SK-N-MC (cell line): ENCODE data around the gene BCR.
"Not testable (repeated sequence)": the region's sequence is repeated elsewhere in the genome, so short reads cannot be mapped to it uniquely, and the experiment has no call there.

Experiments used
- DNase-seq: peaks from one replicate; pipeline ENCODE4 v3.0.0-alpha.2; 2011; ENCODE audit warnings: low read depth, low spot score
- H3K27ac ChIP-seq: fragments of 200-600 bp; sonication (generic); 2 replicates; pipeline ENCODE4 v1.5.1; 2016; ENCODE audit warnings: mixed run types
- H3K36me3 ChIP-seq: fragments of 200-600 bp; sonication (generic); 2 replicates; pipeline ENCODE4 v1.6.1; 2017; ENCODE audit warnings: antibody characterized with exemption, low read length, mixed read lengths; ENCODE audit not compliant: insufficient read depth
- H3K4me3 ChIP-seq: fragments of 200-600 bp; sonication (generic); 2 replicates; pipeline ENCODE4 v1.5.1; 2016
- H3K9ac ChIP-seq: fragments of 200-600 bp; sonication (generic); 2 replicates; pipeline ENCODE4 v1.8.0; 2017; ENCODE audit warnings: mixed run types, mixed read lengths; ENCODE audit not compliant: insufficient read length
- H3K9me3 ChIP-seq: fragments of 200-600 bp; sonication (generic); 2 replicates; pipeline ENCODE4 v1.6.1; 2017; ENCODE audit warnings: low read depth, mild to moderate bottlenecking, antibody characterized with exemption, low read length, moderate library complexity, mixed read lengths
- EZH2 ChIP-seq: fragments of 200-600 bp; sonication (generic); IDR thresholded peaks from one replicate; pipeline ENCODE4 v1.6.1; 2017; ENCODE audit warnings: antibody characterized with exemption
- FOXP2 ChIP-seq: optimal IDR thresholded peaks from 2 replicates; pipeline ENCODE3; 2011; ENCODE audit warnings: mild to moderate bottlenecking, moderate library complexity; ENCODE audit not compliant: insufficient read depth; ENCODE audit errors: extremely low read length, control extremely low read depth
- POLR2AphosphoS5 ChIP-seq: IDR thresholded peaks from 2 replicates; pipeline ENCODE4 v1.6.1; 2012; ENCODE audit warnings: mild to moderate bottlenecking, low read depth, low read length, borderline replicate concordance

BCR gene

DNA sequence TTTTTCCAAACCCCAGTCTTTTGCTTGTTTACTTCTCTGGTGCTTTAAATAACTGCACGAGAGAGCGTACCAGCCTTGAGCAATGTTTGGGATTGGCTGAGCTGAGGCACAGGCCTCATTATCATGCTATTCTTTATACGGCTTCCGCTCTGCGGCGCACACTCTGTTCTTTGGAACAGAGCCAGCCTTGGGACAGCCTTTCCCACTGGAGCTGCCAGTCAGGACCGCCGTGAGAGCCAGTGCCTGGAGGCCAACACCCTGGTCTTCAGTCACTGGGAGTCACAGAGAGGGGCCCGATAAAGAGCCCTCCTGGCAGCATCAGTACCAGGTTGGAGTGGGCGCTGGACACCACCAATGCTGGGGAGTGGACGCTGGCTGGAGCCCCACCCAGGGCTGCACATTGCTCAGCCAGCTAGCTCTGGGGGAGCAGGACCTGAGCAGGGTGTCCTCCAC lies 125.6 kb downstream of the BCR start:
- H3K9ac ChIP-seq: no peak overlapping the region
- no peaks in the 10 kb centered on the region; the same call in 1 of the 2 replicates for H3K36me3 ChIP-seq
- DNase-seq: peak; percentile 30
- H3K9me3 ChIP-seq: no peaks in the 10 kb centered on the region
- no peak for TF ChIP-seq FOXP2
- TF ChIP-seq POLR2AphosphoS5: no peak
- no peak overlapping the region for H3K4me3 ChIP-seq
- H3K27ac ChIP-seq: no peak overlapping the region

DNA sequence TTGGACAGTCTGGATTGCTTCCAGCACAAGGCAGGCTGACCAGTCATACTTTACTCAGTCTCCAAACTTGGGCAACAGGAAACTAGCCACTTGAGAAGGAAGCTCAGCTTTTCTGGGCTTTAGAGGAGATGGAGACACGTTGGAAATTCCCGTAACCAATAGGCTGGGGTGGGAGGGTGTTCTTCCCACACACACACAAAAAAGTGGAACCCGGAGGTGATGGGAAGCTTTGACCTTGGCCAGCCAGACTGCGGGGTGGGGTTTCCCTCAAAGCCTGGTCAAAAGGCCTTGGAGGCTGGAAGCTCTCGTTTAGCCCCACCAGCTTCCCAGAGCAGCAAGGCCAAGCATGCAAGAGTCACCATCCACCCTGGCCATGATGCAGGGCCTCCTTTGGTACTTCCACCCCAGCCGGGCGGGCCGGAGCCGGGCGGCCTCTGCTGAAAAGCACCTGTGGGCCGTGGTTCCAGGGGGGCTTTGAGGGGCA lies 126.2 kb downstream of the BCR start:
- Histone ChIP-seq H3K36me3 (no peaks in the 10 kb centered on the region; the same call in 1 of the 2 replicates), H3K4me3 (no peak overlapping the region), H3K9me3 (no peaks in the 10 kb centered on the region), H3K27ac (no peak overlapping the region), H3K9ac (no peak overlapping the region)
- TF ChIP-seq FOXP2: no peak
- TF ChIP-seq POLR2AphosphoS5: no peak
- no peak for TF ChIP-seq EZH2
- no peak for DNase-seq

DNA sequence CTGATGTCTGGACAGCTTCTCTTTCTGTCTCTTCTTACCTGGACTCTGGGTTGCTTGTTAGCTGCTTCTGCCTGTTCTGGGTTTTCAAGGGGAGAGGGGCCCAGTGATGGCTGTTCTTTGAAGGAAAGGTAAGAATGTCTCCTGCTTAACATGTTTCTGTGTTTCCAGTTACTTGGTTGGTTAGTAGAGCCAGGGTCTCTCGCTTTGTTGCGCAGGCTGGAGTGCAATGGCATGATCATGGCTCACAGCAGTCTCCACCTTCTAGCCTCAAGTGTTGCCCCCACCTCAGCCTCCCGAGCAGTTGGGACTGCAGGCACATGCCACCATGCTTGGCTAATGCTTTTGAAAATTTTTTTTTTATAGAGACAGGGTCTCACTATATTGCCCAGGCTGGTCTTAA lies 126.6 kb downstream of the BCR start:
- no peak overlapping the region for H3K27ac ChIP-seq
- DNase-seq: no peak
- TF ChIP-seq EZH2 (no peak), POLR2AphosphoS5 (no peak), FOXP2 (no peak)
- no peak overlapping the region for H3K4me3 ChIP-seq
- H3K9me3 ChIP-seq: no peaks in the 10 kb centered on the region
- no peaks in the 10 kb centered on the region; the same call in 1 of the 2 replicates for H3K36me3 ChIP-seq
- no peak overlapping the region for H3K9ac ChIP-seq

DNA sequence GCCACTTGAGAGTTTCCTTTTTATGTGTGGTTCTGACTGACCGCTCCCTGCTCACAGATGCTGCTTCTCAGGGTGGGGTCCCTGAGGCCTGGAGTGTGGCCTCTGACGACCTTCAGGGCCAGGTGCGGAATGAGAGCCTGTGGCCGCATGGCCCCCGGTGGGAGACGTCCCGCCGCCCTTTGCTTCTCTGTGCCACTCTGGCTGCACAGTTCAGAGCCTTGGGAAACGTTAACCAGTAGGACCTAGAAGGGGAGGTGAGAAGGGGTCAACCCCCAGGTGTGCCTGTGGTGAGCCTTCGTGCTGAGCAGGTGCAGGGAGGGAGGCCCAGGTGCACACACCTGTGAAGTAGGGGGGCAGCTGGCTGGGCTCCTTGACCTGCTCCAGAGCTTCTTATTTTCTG lies 127.2 kb downstream of the BCR start:
- H3K9me3 ChIP-seq, H3K9ac ChIP-seq, H3K36me3 ChIP-seq, DNase-seq, H3K27ac ChIP-seq, H3K4me3 ChIP-seq: not testable (repeated sequence)

DNA sequence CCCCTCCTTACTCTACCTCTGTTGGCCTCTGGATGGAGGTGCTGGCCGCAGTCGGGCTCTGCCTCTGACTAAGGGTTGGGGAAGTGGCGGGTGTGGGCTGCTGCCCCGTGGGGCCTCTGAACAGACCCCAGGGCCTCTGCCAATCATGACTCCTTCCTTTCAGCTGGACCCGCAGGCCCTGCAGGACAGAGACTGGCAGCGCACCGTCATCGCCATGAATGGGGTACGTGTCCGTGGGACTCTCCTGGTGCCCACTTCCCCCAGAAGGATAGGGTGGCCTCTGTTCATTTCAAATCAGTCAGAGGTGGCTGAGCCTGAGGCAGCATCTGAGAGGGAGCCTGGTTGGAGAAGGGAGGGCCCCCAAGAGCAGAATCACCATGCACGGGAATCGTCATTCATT lies 129.0 kb downstream of the BCR start:
- H3K4me3 ChIP-seq, H3K36me3 ChIP-seq, DNase-seq, H3K9me3 ChIP-seq, H3K27ac ChIP-seq, H3K9ac ChIP-seq: not testable (repeated sequence)

DNA sequence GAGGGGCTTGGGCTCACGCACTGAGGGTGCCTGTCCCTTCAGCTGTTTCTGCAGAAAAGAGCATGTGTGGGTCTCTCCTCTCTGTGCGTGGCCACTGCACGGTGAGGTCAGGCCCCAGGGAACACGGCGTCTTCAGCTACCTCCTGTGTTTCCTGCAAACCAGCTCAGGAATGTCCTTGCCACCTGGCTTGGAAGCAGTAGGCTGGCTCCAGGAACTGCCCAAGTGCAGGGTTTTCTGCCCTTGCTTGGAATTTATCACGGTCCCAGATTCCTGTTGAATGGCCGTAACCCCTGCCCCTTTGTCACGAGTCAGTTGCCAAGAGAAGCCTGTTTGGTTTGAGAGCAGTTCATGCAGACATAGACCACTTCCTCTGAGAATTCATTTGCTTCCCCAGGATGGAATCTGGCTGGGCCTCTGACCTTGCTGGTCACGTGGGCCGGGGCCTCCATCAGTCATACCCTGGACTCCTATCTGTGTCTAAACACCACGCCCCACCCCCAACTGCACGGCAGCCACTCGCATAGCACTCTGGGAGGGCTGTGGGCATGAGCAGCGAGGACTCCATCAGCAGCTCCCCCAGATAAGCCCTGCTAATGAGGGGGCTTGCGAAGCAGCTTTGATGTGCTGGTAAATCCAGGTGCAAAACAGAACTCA lies 130.3 kb downstream of the BCR start:
- not testable (repeated sequence) for H3K9ac ChIP-seq, DNase-seq, H3K36me3 ChIP-seq, H3K4me3 ChIP-seq, H3K27ac ChIP-seq, H3K9me3 ChIP-seq

DNA sequence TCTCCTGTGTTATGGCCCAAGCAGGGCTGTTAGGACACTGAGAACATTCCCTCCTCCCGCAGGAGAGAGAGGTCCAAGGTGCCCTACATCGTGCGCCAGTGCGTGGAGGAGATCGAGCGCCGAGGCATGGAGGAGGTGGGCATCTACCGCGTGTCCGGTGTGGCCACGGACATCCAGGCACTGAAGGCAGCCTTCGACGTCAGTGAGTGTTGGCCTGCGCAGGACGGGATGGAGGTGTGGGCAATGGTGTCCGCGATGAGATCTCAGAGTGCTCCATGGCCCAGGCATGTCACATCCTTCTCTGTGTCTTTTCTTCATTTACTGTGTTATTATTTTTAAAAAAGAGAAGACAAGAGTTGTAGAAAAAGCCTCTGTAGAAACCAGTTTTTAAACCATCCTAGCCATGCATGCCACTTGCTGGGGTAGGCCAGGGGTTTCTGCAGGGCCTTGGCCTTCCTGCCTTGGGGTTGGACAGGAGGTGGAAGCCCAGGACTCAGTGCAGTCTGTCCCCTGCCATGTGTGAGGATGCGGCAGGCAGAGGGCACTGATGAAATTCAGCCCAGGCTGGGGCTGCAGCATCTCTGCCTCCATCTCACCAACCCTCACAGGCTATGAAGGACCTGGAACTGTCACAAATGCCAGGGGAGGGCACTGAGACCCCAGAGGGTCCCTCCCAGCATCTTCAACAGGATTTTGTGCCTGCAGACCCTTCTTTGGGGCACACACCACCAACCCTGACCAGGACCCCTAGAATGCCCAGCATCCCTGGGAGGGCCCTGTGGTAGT lies 131.5 kb downstream of the BCR start:
- not testable (repeated sequence) for DNase-seq, H3K9ac ChIP-seq, H3K4me3 ChIP-seq, H3K36me3 ChIP-seq, H3K27ac ChIP-seq, H3K9me3 ChIP-seq

DNA sequence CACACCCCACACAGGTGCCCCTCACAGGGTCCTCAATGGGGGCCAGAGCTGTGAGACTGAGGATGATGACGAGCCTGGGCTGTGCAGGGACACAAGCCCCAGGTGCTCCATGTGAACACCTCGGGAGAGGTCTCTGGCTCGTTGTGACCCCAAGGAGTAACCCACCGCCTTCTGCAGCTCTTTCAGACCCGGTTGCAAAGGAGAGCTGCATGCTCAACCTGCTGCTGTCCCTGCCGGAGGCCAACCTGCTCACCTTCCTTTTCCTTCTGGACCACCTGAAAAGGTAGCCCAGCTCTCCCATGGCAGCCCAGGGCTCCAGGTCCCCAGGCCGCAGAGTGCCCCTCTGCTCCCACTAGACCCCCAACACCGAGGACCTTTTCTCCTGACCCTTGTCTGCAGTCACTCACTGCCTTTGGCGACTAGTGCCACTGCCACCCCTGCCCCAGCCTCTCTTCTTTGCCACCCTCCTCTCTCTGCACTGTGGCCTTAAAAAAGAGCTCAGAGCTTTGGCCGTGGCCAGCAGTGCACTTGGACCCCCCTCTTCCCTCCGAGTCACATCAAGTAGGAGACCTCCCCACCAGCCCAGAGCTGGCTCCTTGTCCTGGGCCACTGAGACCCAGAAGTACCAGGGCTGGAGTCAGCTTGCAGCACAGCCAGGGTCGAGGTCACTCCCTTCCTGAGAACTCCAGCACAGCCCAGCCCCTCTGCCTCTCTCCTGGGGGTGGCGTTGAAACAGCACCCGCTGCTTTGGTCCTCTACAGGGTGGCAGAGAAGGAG lies 133.7 kb downstream of the BCR start:
- Histone ChIP-seq H3K9ac (no peak overlapping the region), H3K36me3 (no peaks in the 10 kb centered on the region), H3K27ac (no peak overlapping the region), H3K9me3 (no peaks in the 10 kb centered on the region), H3K4me3 (no peak overlapping the region)
- TF ChIP-seq POLR2AphosphoS5: no peak
- TF ChIP-seq FOXP2: no peak
- TF ChIP-seq EZH2: no peak
- DNase-seq: no peak
